ENCODE measurements around the gene INPP5J. TPM values are rescaled to one million over a fixed set of nuclear protein-coding genes. Genes with fewer than 3 reads are reported as not detected.
A peak's percentile ranks its signal among the peaks of the same experiment; 100 is the strongest.

INPP5J gene
- total and polyA plus RNA-seq, 10 of the 15 experiments (the other 5 are each of a cell fraction or from before 2014, with no cell fraction given), result 0.18 to 2.8 (median 1.5) TPM; not detected in 1

DNA sequence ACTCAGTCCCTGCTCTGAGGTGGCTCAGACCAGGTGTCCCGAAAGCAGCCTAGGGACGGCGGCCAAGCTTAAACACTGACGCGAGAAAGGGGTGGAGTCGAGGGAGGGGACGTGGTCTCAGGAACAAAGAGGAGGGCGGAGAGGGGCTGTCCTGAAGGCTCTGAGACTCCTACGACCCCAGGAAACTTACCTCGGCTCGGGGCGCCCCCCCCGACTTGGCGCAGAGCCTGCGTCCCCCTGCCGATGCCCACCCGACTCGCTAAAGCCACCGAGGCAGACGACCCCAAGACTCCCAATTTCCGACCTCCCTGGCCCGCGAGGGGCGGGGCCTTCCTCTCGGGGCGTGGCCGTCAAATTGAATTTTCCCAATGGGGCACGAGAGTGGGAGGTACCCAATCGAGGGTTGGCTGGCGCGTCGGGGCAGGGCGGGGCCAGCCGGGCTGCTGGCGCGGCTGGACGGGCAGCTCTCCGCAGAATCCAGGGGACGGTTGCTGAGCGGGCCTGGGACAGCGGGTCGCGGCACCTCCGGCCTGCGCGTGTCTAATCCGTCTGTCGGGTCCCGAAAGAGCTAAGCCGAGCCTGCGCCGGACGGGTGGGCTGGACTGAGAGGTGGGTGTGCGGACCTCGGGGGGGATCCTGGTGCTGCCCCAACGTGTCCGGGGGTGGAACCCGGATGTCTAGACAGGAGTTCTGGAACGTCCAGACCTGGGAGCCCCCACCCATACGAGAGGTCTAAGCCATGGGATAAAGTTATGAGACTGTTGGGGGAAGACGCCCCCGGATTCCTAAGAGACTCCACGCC is 41.7 kb upstream of the INPP5J start, which contains the start of gene SMTN (continued):
- TF ChIP-seq, protein P1, sequence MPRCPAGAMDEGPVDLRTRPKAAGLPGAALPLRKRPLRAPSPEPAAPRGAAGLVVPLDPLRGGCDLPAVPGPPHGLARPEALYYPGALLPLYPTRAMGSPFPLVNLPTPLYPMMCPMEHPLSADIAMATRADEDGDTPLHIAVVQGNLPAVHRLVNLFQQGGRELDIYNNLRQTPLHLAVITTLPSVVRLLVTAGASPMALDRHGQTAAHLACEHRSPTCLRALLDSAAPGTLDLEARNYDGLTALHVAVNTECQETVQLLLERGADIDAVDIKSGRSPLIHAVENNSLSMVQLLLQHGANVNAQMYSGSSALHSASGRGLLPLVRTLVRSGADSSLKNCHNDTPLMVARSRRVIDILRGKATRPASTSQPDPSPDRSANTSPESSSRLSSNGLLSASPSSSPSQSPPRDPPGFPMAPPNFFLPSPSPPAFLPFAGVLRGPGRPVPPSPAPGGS (IDR thresholded peaks at IDR 0.05; ENCODE audit: borderline replicate concordance, insufficient read depth, low read depth, low read length, poor library complexity, severe bottlenecking), result no peak
- TF ChIP-seq SIX5 (IDR thresholded peaks at IDR 0.05; ENCODE audit: low read depth, low read length, severe bottlenecking) (no peak), SREBF1 (IDR thresholded peaks at IDR 0.05; ENCODE audit: low read length) (no peak), LARP7 (IDR thresholded peaks at IDR 0.05) (peak; percentile 18; the same call in 1 of the 2 replicates), TAF1 (IDR thresholded peaks at IDR 0.05; ENCODE audit: borderline replicate concordance, low read depth, low read length) (peak; percentile 84), FOS (IDR thresholded peaks at IDR 0.05; ENCODE audit: borderline replicate concordance, extremely low read depth, insufficient read length) (no peak), NR2C1 (IDR thresholded peaks at IDR 0.05) (no peak), POLR2AphosphoS2 (IDR thresholded peaks at IDR 0.05; ENCODE audit: low read depth, low read length) (0 out of 2 replicates have a peak, but pooled peaks have one; percentile 41), ZNF24 (IDR thresholded peaks at IDR 0.05) (no peak), EZH2 (IDR thresholded peaks at IDR 0.05; ENCODE audit: borderline replicate concordance, control insufficient read depth, low read depth, low read length) (no peak), NFYB (IDR thresholded peaks at IDR 0.05; ENCODE audit: insufficient read depth, low read depth, low read length) (peak; percentile 74; the same call in 1 of the 2 replicates), PML (IDR thresholded peaks at IDR 0.05; ENCODE audit: low read length) (no peak), ZNF207 (IDR thresholded peaks at IDR 0.05; ENCODE audit: borderline replicate concordance) (0 out of 2 replicates have a peak, but pooled peaks have one; percentile 28), BCL11A (IDR thresholded peaks at IDR 0.05; ENCODE audit: low read depth, low read length) (no peak), SRF (IDR thresholded peaks at IDR 0.05; ENCODE audit: low read depth in 2 of 2, low read length in 2 of 2) (no peak)
- TF ChIP-seq, protein P2, sequence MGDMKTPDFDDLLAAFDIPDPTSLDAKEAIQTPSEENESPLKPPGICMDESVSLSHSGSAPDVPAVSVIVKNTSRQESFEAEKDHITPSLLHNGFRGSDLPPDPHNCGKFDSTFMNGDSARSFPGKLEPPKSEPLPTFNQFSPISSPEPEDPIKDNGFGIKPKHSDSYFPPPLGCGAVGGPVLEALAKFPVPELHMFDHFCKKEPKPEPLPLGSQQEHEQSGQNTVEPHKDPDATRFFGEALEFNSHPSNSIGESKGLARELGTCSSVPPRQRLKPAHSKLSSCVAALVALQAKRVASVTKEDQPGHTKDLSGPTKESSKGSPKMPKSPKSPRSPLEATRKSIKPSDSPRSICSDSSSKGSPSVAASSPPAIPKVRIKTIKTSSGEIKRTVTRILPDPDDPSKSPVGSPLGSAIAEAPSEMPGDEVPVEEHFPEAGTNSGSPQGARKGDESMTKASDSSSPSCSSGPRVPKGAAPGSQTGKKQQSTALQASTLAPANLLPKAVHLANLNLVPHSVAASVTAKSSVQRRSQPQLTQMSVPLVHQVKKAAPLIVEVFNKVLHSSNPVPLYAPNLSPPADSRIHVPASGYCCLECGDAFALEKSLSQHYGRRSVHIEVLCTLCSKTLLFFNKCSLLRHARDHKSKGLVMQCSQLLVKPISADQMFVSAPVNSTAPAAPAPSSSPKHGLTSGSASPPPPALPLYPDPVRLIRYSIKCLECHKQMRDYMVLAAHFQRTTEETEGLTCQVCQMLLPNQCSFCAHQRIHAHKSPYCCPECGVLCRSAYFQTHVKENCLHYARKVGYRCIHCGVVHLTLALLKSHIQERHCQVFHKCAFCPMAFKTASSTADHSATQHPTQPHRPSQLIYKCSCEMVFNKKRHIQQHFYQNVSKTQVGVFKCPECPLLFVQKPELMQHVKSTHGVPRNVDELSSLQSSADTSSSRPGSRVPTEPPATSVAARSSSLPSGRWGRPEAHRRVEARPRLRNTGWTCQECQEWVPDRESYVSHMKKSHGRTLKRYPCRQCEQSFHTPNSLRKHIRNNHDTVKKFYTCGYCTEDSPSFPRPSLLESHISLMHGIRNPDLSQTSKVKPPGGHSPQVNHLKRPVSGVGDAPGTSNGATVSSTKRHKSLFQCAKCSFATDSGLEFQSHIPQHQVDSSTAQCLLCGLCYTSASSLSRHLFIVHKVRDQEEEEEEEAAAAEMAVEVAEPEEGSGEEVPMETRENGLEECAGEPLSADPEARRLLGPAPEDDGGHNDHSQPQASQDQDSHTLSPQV (IDR thresholded peaks at IDR 0.05), result no peak
- TF ChIP-seq, protein P3, sequence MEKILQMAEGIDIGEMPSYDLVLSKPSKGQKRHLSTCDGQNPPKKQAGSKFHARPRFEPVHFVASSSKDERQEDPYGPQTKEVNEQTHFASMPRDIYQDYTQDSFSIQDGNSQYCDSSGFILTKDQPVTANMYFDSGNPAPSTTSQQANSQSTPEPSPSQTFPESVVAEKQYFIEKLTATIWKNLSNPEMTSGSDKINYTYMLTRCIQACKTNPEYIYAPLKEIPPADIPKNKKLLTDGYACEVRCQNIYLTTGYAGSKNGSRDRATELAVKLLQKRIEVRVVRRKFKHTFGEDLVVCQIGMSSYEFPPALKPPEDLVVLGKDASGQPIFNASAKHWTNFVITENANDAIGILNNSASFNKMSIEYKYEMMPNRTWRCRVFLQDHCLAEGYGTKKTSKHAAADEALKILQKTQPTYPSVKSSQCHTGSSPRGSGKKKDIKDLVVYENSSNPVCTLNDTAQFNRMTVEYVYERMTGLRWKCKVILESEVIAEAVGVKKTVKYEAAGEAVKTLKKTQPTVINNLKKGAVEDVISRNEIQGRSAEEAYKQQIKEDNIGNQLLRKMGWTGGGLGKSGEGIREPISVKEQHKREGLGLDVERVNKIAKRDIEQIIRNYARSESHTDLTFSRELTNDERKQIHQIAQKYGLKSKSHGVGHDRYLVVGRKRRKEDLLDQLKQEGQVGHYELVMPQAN (conservative IDR thresholded peaks at IDR 0.05), result peak; percentile 40; the same call in 1 of the 2 replicates

Data from GM12878 (cell line).